ENCODE results near the gene CHTF18. TPM values are rescaled to one million over a fixed set of nuclear protein-coding genes. Genes with fewer than 3 reads are reported as not detected.

CHTF18 gene
- total and polyA plus RNA-seq, 9 of the 15 experiments (the other 6 are each of a cell fraction or from before 2014, with no cell fraction given), result 2.5 to 123 (median 17.0) TPM

GRCh38 chr16:818592-818991 is 30.2 kb downstream of the CHTF18 start:
- Histone ChIP-seq H3K36me3 (ENCODE audit: control insufficient read depth, insufficient read depth, low read length) (no peaks in the 10 kb centered on the region), H2AFZ (ENCODE audit: low read depth, low read length) (no peak overlapping the region), H3K27me3 (ENCODE audit: control insufficient read depth in 2 of 2, insufficient read depth in 2 of 2, low read length in 2 of 2) (peaks cover 43 to 90% of the 10 kb centered on the region in 2 experiments), H3K9ac (ENCODE audit: insufficient read depth in 1 of 2, low read depth in 2 of 2, low read length in 2 of 2) (no peak overlapping the region), H3K27ac (ENCODE audit: extremely low read depth, low read depth, low read length) (no peak overlapping the region), H3K79me2 (ENCODE audit: control insufficient read depth, insufficient read depth, low read length) (no peaks in the 10 kb centered on the region), H3K9me3 (replicated peaks; ENCODE audit: control insufficient read depth, insufficient read depth, low read depth, low read length) (no peaks in the 10 kb centered on the region; the same call in 1 of the 2 replicates), H3K4me3 (no peak overlapping the region), H3K9me1 (ENCODE audit: control insufficient read depth, insufficient read depth, low read length) (no peaks in the 10 kb centered on the region), H4K20me1 (replicated peaks; ENCODE audit: control insufficient read depth, insufficient read depth, low read length) (no peaks in the 10 kb centered on the region), H3K4me2 (ENCODE audit: insufficient read depth, low read length) (no peak overlapping the region), H3K4me1 (replicated peaks in 1 of 2; ENCODE audit: control insufficient read depth in 2 of 2, insufficient read depth in 2 of 2, low read length in 2 of 2) (peaks cover 0 to 32% of the 10 kb centered on the region in 2 experiments; a peak in 2 of 5 replicates)
- BruUV-seq (replicated peaks), result no TSS peak
- FAIRE-seq (peak; percentile 64), ATAC-seq (no peak), DNase-seq (ENCODE audit: extremely low read depth in 1 of 4, low spot score in 3 of 4) (no peak)
- CTCF ChIA-PET (ENCODE audit: low intra/inter-chr PET ratio), result no interaction called here
- in situ Hi-C loops (cut with MboI) (no loop called here), intact Hi-C loops (cut with micrococcal nuclease) (no loop called here)
- TF ChIP-seq ZNF280A (IDR thresholded peaks at IDR 0.05; ENCODE audit: low read depth, partially characterized antibody) (no peak), ZFP1 (CRISPR knock-in tag; IDR thresholded peaks at IDR 0.05) (no peak), ZNF76 (CRISPR knock-in tag; IDR thresholded peaks at IDR 0.05; ENCODE audit: borderline replicate concordance) (no peak), SMARCA5 (IDR thresholded peaks at IDR 0.05) (no peak), GTF3C2 (IDR thresholded peaks at IDR 0.05; ENCODE audit: borderline replicate concordance, extremely low read depth, insufficient read length) (no peak), HNRNPH1 (optimal IDR thresholded peaks at IDR 0.05; ENCODE audit: low read depth, low read length) (no peak), SNAPC5 (CRISPR knock-in tag; IDR thresholded peaks at IDR 0.05) (no peak), ETV1 (tag; conservative IDR thresholded peaks at IDR 0.05; ENCODE audit: low read depth) (no peak), EGR1 (conservative IDR thresholded peaks at IDR 0.05) (no peak), TCF3 (CRISPR knock-in tag; IDR thresholded peaks at IDR 0.05) (no peak), CCNT2 (IDR thresholded peaks at IDR 0.05; ENCODE audit: borderline replicate concordance, extremely low read depth, insufficient read length, low read depth, low read length) (no peak), ZNF778 (CRISPR knock-in tag; IDR thresholded peaks at IDR 0.05) (no peak), ZNF785 (CRISPR knock-in tag; IDR thresholded peaks at IDR 0.05) (no peak), GATAD2B (IDR thresholded peaks at IDR 0.05; ENCODE audit: borderline replicate concordance) (no peak), BACH1 (tag; IDR thresholded peaks at IDR 0.05) (no peak), ZNF134 (CRISPR knock-in tag; conservative IDR thresholded peaks at IDR 0.05) (no peak), CHD2 (IDR thresholded peaks at IDR 0.05; ENCODE audit: low read depth, low read length) (no peak), ZNF584 (CRISPR knock-in tag; IDR thresholded peaks at IDR 0.05; ENCODE audit: low read depth) (no peak), ZNF133 (CRISPR knock-in tag; IDR thresholded peaks at IDR 0.05) (no peak)
- POLR2A ChIA-PET, result no interaction called here
- 0% methylated on average over 2 of the region's 2 CpGs for WGBS (ENCODE audit: insufficient coverage, low coverage, missing lambda C conversion rate)
